H1 (cell line): Measurements from ENCODE around the gene SLC25A30. TPM values are rescaled to one million over a fixed set of nuclear protein-coding genes. Genes with fewer than 3 reads are reported as not detected.

Experiments
- CBX8 ChIP-seq: fragments of 300-800, 300-1000 bp; sonication (generic); IDR thresholded peaks from 2 replicates; pipeline ENCODE4 v1.7.1; 2016; ENCODE audit warnings: low read depth, low read length, borderline replicate concordance
- polyA plus RNA-seq, 7 experiments: library from polyadenylated mRNA; depleted of rRNA in 3 of 7; stranded (reverse) in 5 of 7; unstranded in 2 of 7; fragments of >200 nt in 5 of 7; fragments of 200-250 nt in 2 of 7; gene quantifications; 1 replicate in 5 of 7; 2 replicates in 1 of 7; 4 replicates in 1 of 7; pipeline versions ENCODE4 v1.2.1 to v1.2.3, GENCODE V29; 2011 to 2013; ENCODE audit warnings: missing spikeins in 2 of 7, mixed read lengths in 2 of 7
- total RNA-seq: library from RNA; stranded (reverse); fragmentation: NEBNext Ultra II Directional; extraction: Animal tissue kit (Norgen Biotek cat#: 25700); gene quantifications from 2 replicates; pipeline ENCODE4 v1.2.1, GENCODE V29; 2021

SLC25A30 gene
- total and polyA plus RNA-seq, 2 of the 8 experiments (the other 6 are each of a cell fraction or from before 2014, with no cell fraction given), result 2.1 to 8.7 TPM

DNA sequence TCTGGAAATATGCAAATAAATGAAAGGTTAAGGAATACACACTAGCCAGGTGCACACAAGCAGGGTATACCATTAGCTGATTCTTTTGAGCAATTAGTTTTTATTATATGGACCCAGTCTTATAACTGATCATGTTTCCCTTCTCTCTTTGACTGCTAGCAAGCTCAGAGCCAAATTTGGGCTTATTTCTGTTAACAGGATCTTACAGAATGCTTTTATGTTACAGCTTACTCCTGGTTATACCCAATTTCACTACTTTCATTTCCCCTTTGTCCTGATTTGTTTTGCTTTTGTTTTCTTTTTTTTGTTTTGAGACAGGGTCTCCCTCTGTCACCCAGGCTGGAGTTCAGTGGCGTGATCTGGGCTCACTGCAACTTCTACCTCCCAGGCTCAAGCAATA is 64.3 kb downstream of the SLC25A30 start (continued):
- TF ChIP-seq CBX8, result no peak
